Measurements from ENCODE around the gene NEK6.

DNA sequence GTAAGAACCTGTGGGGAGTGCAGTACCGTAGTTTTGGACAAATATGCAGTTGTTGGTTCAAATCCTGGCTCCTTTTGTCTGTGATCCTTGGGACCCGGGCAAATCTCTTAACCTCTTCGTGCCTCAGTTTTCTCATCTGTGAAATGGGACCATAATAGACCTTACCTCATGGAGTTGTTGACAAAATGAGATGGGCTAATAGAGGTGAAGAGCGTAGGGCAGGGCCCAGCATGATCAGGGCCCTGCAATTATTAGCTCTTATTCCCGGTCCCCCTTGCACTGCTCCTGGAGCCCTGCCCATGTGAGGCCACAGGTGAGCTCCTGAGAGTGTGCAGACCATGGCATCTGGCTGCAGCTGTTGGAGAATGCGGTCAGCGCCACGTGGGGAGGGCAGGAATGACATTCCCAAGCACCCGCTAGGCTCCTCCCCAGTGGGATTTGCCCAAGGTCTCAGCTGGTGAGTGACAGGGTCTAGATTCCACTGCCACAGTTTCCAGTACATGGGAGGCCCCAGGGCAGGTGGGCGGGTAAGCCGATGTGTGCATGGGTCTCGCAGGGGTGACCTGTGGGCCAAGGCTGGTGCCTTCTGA, 41.0 kb downstream of the NEK6 start:
- TF ChIP-seq POLR2A (IDR thresholded peaks at IDR 0.05), result no peak
- TF ChIP-seq, protein P1, sequence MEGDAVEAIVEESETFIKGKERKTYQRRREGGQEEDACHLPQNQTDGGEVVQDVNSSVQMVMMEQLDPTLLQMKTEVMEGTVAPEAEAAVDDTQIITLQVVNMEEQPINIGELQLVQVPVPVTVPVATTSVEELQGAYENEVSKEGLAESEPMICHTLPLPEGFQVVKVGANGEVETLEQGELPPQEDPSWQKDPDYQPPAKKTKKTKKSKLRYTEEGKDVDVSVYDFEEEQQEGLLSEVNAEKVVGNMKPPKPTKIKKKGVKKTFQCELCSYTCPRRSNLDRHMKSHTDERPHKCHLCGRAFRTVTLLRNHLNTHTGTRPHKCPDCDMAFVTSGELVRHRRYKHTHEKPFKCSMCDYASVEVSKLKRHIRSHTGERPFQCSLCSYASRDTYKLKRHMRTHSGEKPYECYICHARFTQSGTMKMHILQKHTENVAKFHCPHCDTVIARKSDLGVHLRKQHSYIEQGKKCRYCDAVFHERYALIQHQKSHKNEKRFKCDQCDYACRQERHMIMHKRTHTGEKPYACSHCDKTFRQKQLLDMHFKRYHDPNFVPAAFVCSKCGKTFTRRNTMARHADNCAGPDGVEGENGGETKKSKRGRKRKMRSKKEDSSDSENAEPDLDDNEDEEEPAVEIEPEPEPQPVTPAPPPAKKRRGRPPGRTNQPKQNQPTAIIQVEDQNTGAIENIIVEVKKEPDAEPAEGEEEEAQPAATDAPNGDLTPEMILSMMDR (IDR thresholded peaks at IDR 0.05), result no peak

Measured in esophagus squamous epithelium (tissue), 4 donors.